Kidney epithelial cell (primary cell): ENCODE measurements around the gene TNK2. TPM values are rescaled to one million over a fixed set of nuclear protein-coding genes. Genes with fewer than 3 reads are reported as not detected.

Experiments
- DNase-seq: peaks from one replicate; pipeline ENCODE4 v3.0.0-alpha.2; 2010; ENCODE audit warnings: low read depth
- H3K27me3 ChIP-seq: 2 replicates; pipeline ENCODE4 v1.6.0; 2011; ENCODE audit warnings: low read length; ENCODE audit not compliant: control insufficient read depth, insufficient read depth
- H3K36me3 ChIP-seq: 2 replicates; pipeline ENCODE4 v1.5.1; 2011; ENCODE audit warnings: low read length; ENCODE audit not compliant: control insufficient read depth, insufficient read depth
- H3K4me3 ChIP-seq: 2 replicates; pipeline ENCODE4 v1.5.1; 2011; ENCODE audit warnings: low read depth, mild to moderate bottlenecking, control low read depth, low read length
- total RNA-seq: library from RNA; depleted of rRNA; stranded (reverse); fragments of >200 nt; gene quantifications from 2 replicates; pipeline ENCODE4 v1.2.3, GENCODE V29; 2015
- TF ChIP-seq, protein P1 (sequence below): IDR thresholded peaks from 2 replicates; pipeline ENCODE4 v1.5.1; 2011; ENCODE audit warnings: mild to moderate bottlenecking, moderate library complexity, low read length, control low read depth, inconsistent platforms; ENCODE audit not compliant: insufficient read depth, poor library complexity, severe bottlenecking

TNK2 gene
- total RNA-seq, 1 donor from 2014 or later = 16.0 TPM

DNA sequence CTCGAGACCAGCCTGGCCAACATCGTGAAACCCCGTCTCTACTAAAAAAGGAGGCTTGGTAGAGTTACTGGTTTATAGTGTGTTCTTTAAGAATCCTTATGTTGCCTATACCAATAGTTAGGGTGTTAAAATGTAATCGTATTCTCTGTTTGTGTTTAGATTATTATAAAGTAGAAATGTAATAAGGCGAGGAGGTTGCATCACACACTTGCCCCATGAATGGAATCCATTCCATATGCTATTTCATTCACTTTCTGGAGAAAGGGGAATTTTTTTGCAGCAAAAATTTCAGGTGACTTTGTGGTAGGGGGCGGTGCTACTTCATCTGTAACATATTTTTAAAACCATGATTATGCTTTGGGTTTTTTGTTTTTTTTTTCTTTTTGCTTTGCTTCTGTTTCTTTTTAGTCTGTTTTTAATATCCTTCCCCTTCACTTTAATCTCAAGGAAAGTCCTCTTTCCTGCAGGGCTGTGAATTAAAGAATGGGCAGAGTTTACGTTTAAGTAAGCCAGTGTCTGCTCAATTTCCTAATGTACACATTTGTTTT is 63.6 kb downstream of the TNK2 start:
- no peaks in the 10 kb centered on the region for H3K36me3 ChIP-seq
- no peak for DNase-seq
- H3K27me3 ChIP-seq = peaks cover 2% of the 10 kb centered on the region
- TF ChIP-seq, protein P1, sequence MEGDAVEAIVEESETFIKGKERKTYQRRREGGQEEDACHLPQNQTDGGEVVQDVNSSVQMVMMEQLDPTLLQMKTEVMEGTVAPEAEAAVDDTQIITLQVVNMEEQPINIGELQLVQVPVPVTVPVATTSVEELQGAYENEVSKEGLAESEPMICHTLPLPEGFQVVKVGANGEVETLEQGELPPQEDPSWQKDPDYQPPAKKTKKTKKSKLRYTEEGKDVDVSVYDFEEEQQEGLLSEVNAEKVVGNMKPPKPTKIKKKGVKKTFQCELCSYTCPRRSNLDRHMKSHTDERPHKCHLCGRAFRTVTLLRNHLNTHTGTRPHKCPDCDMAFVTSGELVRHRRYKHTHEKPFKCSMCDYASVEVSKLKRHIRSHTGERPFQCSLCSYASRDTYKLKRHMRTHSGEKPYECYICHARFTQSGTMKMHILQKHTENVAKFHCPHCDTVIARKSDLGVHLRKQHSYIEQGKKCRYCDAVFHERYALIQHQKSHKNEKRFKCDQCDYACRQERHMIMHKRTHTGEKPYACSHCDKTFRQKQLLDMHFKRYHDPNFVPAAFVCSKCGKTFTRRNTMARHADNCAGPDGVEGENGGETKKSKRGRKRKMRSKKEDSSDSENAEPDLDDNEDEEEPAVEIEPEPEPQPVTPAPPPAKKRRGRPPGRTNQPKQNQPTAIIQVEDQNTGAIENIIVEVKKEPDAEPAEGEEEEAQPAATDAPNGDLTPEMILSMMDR = no peak
- H3K4me3 ChIP-seq = no peak overlapping the region

DNA sequence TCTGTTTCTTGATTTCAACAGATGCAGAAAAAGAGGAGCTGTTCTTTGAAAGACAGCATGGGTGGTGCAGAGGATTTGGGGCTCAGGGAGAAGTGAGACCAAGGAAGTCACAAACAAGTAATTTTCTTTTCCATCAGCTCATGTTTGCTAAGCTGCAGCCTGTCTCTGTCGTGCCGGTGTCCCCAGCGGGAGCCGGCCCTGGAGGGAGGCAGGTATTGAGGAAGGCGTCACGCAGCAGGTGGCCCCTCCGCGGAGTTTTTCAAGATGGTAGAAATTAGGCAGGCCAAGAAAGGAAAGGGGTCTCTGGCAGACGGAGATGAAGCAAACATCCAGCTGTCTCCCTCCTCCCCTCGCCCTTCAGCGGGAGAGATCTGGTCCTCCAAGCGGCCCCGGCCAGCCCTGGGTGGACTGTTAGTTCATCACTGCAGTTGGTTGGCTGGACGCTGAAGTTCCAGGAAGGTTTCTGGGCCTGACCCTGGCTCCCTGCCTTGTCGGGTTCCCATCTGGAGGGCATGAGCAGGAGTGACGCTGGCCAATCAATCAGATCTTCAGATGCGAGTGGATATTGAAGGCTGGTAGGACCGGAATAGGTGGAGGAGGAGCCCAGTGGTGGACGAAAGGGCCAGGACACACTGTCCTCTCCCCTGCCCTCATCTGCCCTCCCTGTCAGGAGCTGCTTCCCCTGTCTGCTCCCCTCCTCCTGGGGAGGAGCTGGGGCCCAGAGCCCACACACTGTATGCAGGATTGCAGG is 68.9 kb downstream of the TNK2 start:
- TF ChIP-seq, protein P1 = no peak
- no peaks in the 10 kb centered on the region for H3K36me3 ChIP-seq
- DNase-seq = no peak
- H3K4me3 ChIP-seq = no peak overlapping the region
- peaks cover 10% of the 10 kb centered on the region for H3K27me3 ChIP-seq

- H3K27me3 ChIP-seq = peaks cover 10% of the 10 kb centered on the region
- H3K4me3 ChIP-seq = no peak overlapping the region
- no peak for DNase-seq
- H3K36me3 ChIP-seq = no peaks in the 10 kb centered on the region
- TF ChIP-seq, protein P1 = no peak
These were observed 69.6 kb downstream of the TNK2 start for GRCh38 chr3:195838714-195839113.

GRCh38 chr3:195836476-195837135 is 71.7 kb downstream of the TNK2 start:
- TF ChIP-seq, protein P1 = no peak
- DNase-seq = no peak
- no peak overlapping the region for H3K4me3 ChIP-seq
- no peaks in the 10 kb centered on the region for H3K36me3 ChIP-seq
- H3K27me3 ChIP-seq = peaks cover 10% of the 10 kb centered on the region

DNA sequence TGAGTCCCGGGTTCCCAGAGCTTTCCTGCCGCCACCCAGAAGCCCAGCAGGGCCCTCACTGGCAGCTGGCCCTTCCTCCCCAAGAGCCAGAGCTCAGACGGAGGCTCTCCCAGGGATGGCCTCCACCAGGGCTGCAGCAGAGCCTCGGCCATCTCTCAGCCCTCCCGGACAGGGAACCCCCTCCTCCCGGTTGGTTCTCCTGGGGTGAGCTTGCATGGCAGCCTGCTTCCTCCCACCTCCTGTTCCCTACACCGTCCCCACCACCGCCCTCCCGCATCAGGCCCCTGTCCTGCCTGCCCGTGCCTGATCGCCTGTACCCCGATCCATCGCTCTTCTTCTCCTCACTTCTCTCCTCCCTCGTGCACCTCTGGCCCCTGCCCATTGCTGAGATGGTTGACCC is 72.6 kb downstream of the TNK2 start:
- Histone ChIP-seq H3K36me3 (no peaks in the 10 kb centered on the region), H3K27me3 (peaks cover 10% of the 10 kb centered on the region), H3K4me3 (no peak overlapping the region)
- DNase-seq = no peak
- TF ChIP-seq, protein P1 = no peak
